D721Med (cell line): ENCODE results near the gene MGAT5.

ENCODE experiments used
- DNase-seq: peaks from one replicate; pipeline ENCODE4 v3.0.0; 2011; ENCODE audit warnings: low spot score; ENCODE audit not compliant: insufficient read length
- FAIRE-seq: peaks from 2 replicates; lab custom pipeline; 2011; peaks lifted over from hg19 to GRCh38; lab: Jason Lieb, UNC
- TF ChIP-seq, protein P1 (sequence below): IDR thresholded peaks from 2 replicates; pipeline ENCODE4 v1.5.1; 2012; ENCODE audit warnings: mild to moderate bottlenecking, control low read depth; ENCODE audit not compliant: insufficient read depth; ENCODE audit errors: missing control alignments

MGAT5 gene

DNA sequence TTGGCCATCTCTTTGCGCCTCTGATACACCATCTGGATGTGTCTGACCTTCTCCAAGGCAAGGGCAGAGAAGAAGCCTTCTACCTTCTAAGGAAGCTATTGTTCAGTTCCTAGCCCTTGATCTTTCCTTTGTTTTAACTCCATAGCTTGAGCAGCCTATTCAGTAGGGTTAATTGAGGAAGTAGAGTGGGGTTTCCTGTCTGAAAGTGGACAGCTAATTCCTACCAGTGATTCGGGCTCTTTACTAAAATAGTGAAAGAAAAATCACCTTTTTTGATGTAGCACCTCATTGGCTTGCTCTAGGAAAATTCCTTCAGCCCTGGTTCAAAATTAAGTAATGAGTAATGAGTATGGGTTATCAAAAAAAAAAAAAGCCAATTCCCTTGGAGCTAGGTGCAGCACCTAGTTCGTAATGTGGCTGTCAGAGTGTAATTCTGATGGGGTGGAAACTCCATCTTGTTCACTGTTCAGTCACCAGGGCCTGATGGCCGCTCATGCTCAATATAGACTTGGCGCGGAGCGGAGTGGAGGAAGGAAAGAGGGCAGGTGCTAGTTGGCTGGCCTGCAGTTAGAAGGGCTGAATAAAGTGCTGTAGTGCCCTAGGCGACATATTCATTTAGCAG is 2.9 kb upstream of the MGAT5 start:
- TF ChIP-seq, protein P1, sequence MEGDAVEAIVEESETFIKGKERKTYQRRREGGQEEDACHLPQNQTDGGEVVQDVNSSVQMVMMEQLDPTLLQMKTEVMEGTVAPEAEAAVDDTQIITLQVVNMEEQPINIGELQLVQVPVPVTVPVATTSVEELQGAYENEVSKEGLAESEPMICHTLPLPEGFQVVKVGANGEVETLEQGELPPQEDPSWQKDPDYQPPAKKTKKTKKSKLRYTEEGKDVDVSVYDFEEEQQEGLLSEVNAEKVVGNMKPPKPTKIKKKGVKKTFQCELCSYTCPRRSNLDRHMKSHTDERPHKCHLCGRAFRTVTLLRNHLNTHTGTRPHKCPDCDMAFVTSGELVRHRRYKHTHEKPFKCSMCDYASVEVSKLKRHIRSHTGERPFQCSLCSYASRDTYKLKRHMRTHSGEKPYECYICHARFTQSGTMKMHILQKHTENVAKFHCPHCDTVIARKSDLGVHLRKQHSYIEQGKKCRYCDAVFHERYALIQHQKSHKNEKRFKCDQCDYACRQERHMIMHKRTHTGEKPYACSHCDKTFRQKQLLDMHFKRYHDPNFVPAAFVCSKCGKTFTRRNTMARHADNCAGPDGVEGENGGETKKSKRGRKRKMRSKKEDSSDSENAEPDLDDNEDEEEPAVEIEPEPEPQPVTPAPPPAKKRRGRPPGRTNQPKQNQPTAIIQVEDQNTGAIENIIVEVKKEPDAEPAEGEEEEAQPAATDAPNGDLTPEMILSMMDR, result no peak
- no peak for DNase-seq
- FAIRE-seq, result no peak

GRCh38 chr2:134252092-134252750 is 1.7 kb upstream of the MGAT5 start:
- no peak for FAIRE-seq
- DNase-seq, result no peak
- TF ChIP-seq, protein P1, result no peak

DNA sequence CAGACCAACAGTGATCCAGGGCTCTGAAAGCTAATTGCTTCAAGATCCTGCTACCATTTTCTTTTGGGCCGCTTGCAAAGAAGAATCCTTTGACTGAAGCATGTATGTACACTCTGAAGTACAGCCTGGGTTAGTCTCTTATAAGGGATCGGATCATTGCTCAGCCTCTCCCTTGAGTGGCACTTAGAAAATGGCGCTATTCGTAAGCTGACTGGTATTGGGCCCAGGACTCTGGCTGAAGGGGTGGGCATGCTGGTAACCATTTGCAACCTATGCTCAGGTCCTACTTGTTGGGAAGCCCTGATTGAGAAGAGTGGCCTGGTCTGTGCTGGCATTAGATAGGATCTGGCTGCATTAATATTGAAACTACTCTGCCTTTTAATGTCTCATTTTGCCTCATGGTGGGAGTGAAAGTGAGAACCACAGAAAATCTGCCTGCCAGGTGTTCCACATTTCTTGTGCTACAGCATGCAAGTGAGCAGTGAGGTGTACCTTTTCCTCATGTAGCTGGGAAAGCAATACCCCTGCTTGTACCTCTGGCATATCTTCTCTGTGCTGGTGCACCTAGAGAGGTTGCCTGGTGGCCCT is 661 bp upstream of the MGAT5 start:
- FAIRE-seq, result no peak
- no peak for DNase-seq

DNA sequence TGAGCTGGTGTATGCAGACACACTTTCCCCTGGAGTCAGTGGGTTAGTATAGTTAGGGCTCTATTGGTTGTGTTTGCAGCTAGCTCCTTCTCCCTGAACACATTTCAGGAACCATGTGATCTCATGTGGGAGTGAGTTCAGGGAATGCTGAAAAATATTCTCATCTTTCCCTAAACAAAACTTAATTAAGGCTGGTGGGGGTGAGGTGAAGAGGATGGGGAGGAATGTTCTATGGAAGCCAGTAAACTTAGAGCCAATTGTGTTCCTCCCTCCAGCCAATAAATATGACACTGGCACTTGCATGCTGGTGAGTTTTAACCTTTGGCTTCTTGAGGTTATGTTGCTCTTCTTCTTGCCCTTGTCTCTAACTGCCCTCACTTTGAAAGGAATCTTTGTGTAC is 952 bp downstream of the MGAT5 start:
- TF ChIP-seq, protein P1, result no peak
- DNase-seq (no peak), FAIRE-seq (no peak)

More for the DNA sequence above, 661 bp upstream of the MGAT5 start:
- TF ChIP-seq, protein P1, result no peak

DNA sequence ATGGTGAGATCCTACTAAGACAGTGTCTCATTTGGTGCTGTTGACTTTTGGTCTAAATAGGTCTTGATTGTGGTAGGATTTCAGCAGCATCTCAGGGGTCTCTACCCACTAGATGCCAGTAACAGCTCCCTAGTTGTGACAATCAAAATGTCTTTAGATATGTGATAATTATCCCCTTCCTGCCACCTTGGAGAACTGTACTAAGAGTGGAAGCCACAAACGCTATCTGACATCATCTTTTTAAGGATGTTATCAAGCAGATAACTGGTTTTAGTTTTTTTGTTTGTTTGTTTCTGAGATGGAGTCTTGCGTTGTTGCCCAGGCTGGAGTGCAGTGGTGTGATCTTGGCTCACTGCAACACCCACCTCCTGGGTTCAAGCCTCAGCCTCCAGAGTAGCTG is 3.1 kb downstream of the MGAT5 start:
- TF ChIP-seq, protein P1, result no peak
- FAIRE-seq (no peak), DNase-seq (no peak)

DNA sequence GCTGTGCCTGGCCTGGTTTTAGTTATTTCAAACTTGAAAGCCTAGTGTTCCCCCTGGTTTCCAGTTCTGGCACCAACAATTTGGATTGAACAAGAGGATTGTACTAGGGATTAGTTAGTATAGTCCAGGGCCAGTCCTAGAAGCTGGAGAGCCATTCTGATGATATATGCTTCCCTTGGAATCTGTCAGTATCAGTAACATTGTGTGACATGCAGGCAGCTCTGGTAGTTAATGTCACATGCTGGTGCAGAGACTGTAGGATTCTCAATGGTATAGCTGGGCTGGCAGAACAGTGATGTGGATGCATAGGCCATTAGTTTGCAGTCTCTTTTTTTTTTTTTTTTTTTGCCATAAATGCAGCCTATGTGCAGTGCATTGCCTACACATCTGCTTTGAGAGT is 3.6 kb downstream of the MGAT5 start:
- DNase-seq (no peak), FAIRE-seq (no peak)
- TF ChIP-seq, protein P1, result no peak
